ENCODE measurements around the gene SLC5A11. TPM values are rescaled to one million over a fixed set of nuclear protein-coding genes. Genes with fewer than 3 reads are reported as not detected.
A peak's percentile ranks its signal among the peaks of the same experiment; 100 is the strongest.

SLC5A11 gene
- total and polyA plus RNA-seq, 4 donors = 0.08 to 1.0 TPM; not detected in 2

- 86 to 88% methylated on average over 8 of the region's 8 CpGs for WGBS, 2 donors
- no peak for ATAC-seq (ENCODE audit: low FRiP score)
- H3K27me3 ChIP-seq (ENCODE audit: control insufficient read depth in 1 of 2, insufficient read depth in 2 of 2, low read length in 1 of 2) = no peaks in the 10 kb centered on the region
Observed at GRCh38 chr16:24915576-24915975, 69.8 kb downstream of the SLC5A11 start.

GRCh38 chr16:24917236-24917635 lies 71.5 kb downstream of the SLC5A11 start:
- Histone ChIP-seq H3K4me1 (ENCODE audit: control insufficient read depth in 1 of 2, insufficient read depth in 2 of 2, low read length in 2 of 2) (no peaks in the 10 kb centered on the region), H3K27me3 (ENCODE audit: control insufficient read depth in 1 of 2, insufficient read depth in 2 of 2, low read length in 1 of 2) (no peaks in the 10 kb centered on the region), H3K27ac (ENCODE audit: low read depth in 1 of 2, low read length in 2 of 2) (no peak overlapping the region), H3K9me3 (ENCODE audit: control insufficient read depth, low read length) (no peaks in the 10 kb centered on the region), H3K4me3 (ENCODE audit: low read length in 2 of 2) (no peak overlapping the region), H3K36me3 (ENCODE audit: control insufficient read depth in 1 of 2, insufficient read depth in 2 of 2, low read length in 1 of 2) (peaks cover 2 to 4% of the 10 kb centered on the region in 2 donors)
- intact Hi-C loops (cut with DNase I) = no loop called here
- DNase-seq (peak in 1 of 2 donors; percentile 53), ATAC-seq (ENCODE audit: low FRiP score) (no peak)
- WGBS, 2 donors = 92 to 95% methylated on average over 6 of the region's 6 CpGs

More at GRCh38 chr16:24915576-24915975, 69.8 kb downstream of the SLC5A11 start:
- peak in 1 of 2 donors; percentile 55 for DNase-seq
- H3K4me3 ChIP-seq (ENCODE audit: low read length in 2 of 2) = no peak overlapping the region
- no peaks in the 10 kb centered on the region for H3K4me1 ChIP-seq (ENCODE audit: control insufficient read depth in 1 of 2, insufficient read depth in 2 of 2, low read length in 2 of 2)
- intact Hi-C loops (cut with DNase I) = no loop called here
- H3K9me3 ChIP-seq (ENCODE audit: control insufficient read depth, low read length) = no peaks in the 10 kb centered on the region
- H3K27ac ChIP-seq (ENCODE audit: low read depth in 1 of 2, low read length in 2 of 2) = no peak overlapping the region
- peaks cover 0 to 4% of the 10 kb centered on the region in 2 donors for H3K36me3 ChIP-seq (ENCODE audit: control insufficient read depth in 1 of 2, insufficient read depth in 2 of 2, low read length in 1 of 2)

GRCh38 chr16:24917891-24918290 lies 72.1 kb downstream of the SLC5A11 start:
- Histone ChIP-seq H3K4me1 (ENCODE audit: control insufficient read depth in 1 of 2, insufficient read depth in 2 of 2, low read length in 2 of 2) (no peaks in the 10 kb centered on the region), H3K27me3 (ENCODE audit: control insufficient read depth in 1 of 2, insufficient read depth in 2 of 2, low read length in 1 of 2) (no peaks in the 10 kb centered on the region), H3K27ac (ENCODE audit: low read depth in 1 of 2, low read length in 2 of 2) (no peak overlapping the region), H3K36me3 (ENCODE audit: control insufficient read depth in 1 of 2, insufficient read depth in 2 of 2, low read length in 1 of 2) (peaks cover 2 to 4% of the 10 kb centered on the region in 2 donors), H3K4me3 (ENCODE audit: low read length in 2 of 2) (no peak overlapping the region), H3K9me3 (ENCODE audit: control insufficient read depth, low read length) (no peaks in the 10 kb centered on the region)
- ATAC-seq (ENCODE audit: low FRiP score) (no peak), DNase-seq (peak in 1 of 2 donors; percentile 32)
- WGBS, 2 donors = 91 to 94% methylated on average over 5 of the region's 5 CpGs
- intact Hi-C loops (cut with DNase I) = no loop called here

GRCh38 chr16:24918641-24919040 lies 72.9 kb downstream of the SLC5A11 start:
- WGBS, 2 donors = 85 to 88% methylated on average over 10 of the region's 10 CpGs

GRCh38 chr16:24919536-24919935 lies 73.8 kb downstream of the SLC5A11 start:
- ATAC-seq (ENCODE audit: low FRiP score) (no peak), DNase-seq (peak in 1 of 2 donors; percentile 26)
- Histone ChIP-seq H3K27ac (ENCODE audit: low read depth in 1 of 2, low read length in 2 of 2) (no peak overlapping the region), H3K9me3 (ENCODE audit: control insufficient read depth, low read length) (no peaks in the 10 kb centered on the region), H3K36me3 (ENCODE audit: control insufficient read depth in 1 of 2, insufficient read depth in 2 of 2, low read length in 1 of 2) (peaks cover 2 to 4% of the 10 kb centered on the region in 2 donors), H3K27me3 (ENCODE audit: control insufficient read depth in 1 of 2, insufficient read depth in 2 of 2, low read length in 1 of 2) (no peaks in the 10 kb centered on the region), H3K4me1 (ENCODE audit: control insufficient read depth in 1 of 2, insufficient read depth in 2 of 2, low read length in 2 of 2) (no peaks in the 10 kb centered on the region), H3K4me3 (ENCODE audit: low read length in 2 of 2) (no peak overlapping the region)
- intact Hi-C loops (cut with DNase I) = no loop called here
- 93 to 94% methylated on average over 8 of the region's 8 CpGs for WGBS, 2 donors

More at GRCh38 chr16:24918641-24919040, 72.9 kb downstream of the SLC5A11 start:
- DNase-seq (peak in 1 of 2 donors; percentile 25), ATAC-seq (ENCODE audit: low FRiP score) (no peak)
- Histone ChIP-seq H3K27ac (ENCODE audit: low read depth in 1 of 2, low read length in 2 of 2) (no peak overlapping the region), H3K9me3 (ENCODE audit: control insufficient read depth, low read length) (no peaks in the 10 kb centered on the region), H3K27me3 (ENCODE audit: control insufficient read depth in 1 of 2, insufficient read depth in 2 of 2, low read length in 1 of 2) (no peaks in the 10 kb centered on the region), H3K36me3 (ENCODE audit: control insufficient read depth in 1 of 2, insufficient read depth in 2 of 2, low read length in 1 of 2) (peaks cover 2 to 4% of the 10 kb centered on the region in 2 donors), H3K4me3 (ENCODE audit: low read length in 2 of 2) (no peak overlapping the region), H3K4me1 (ENCODE audit: control insufficient read depth in 1 of 2, insufficient read depth in 2 of 2, low read length in 2 of 2) (no peaks in the 10 kb centered on the region)
- intact Hi-C loops (cut with DNase I) = no loop called here

GRCh38 chr16:24920568-24920967 lies 74.8 kb downstream of the SLC5A11 start:
- intact Hi-C loops (cut with DNase I) = no loop called here
- 97 to 99% methylated on average over 3 of the region's 3 CpGs for WGBS, 2 donors
- ATAC-seq (ENCODE audit: low FRiP score) = no peak

GRCh38 chr16:24921229-24921628 lies 75.5 kb downstream of the SLC5A11 start:
- H3K27ac ChIP-seq (ENCODE audit: low read depth in 1 of 2, low read length in 2 of 2) = no peak overlapping the region
- H3K4me3 ChIP-seq (ENCODE audit: low read length in 2 of 2) = no peak overlapping the region
- no peaks in the 10 kb centered on the region for H3K27me3 ChIP-seq (ENCODE audit: control insufficient read depth in 1 of 2, insufficient read depth in 2 of 2, low read length in 1 of 2)
- peaks cover 2 to 4% of the 10 kb centered on the region in 2 donors for H3K36me3 ChIP-seq (ENCODE audit: control insufficient read depth in 1 of 2, insufficient read depth in 2 of 2, low read length in 1 of 2)
- no peak for ATAC-seq (ENCODE audit: low FRiP score)
- H3K9me3 ChIP-seq (ENCODE audit: control insufficient read depth, low read length) = no peaks in the 10 kb centered on the region
- no peaks in the 10 kb centered on the region for H3K4me1 ChIP-seq (ENCODE audit: control insufficient read depth in 1 of 2, insufficient read depth in 2 of 2, low read length in 2 of 2)
- intact Hi-C loops (cut with DNase I) = no loop called here
- WGBS, 2 donors = 91 to 92% methylated on average over 8 of the region's 8 CpGs
- peak in 1 of 2 donors; percentile 4 for DNase-seq

More at GRCh38 chr16:24920568-24920967, 74.8 kb downstream of the SLC5A11 start:
- Histone ChIP-seq H3K9me3 (ENCODE audit: control insufficient read depth, low read length) (no peaks in the 10 kb centered on the region), H3K4me3 (ENCODE audit: low read length in 2 of 2) (no peak overlapping the region), H3K36me3 (ENCODE audit: control insufficient read depth in 1 of 2, insufficient read depth in 2 of 2, low read length in 1 of 2) (peaks cover 2 to 4% of the 10 kb centered on the region in 2 donors), H3K4me1 (ENCODE audit: control insufficient read depth in 1 of 2, insufficient read depth in 2 of 2, low read length in 2 of 2) (no peaks in the 10 kb centered on the region), H3K27ac (ENCODE audit: low read depth in 1 of 2, low read length in 2 of 2) (no peak overlapping the region), H3K27me3 (ENCODE audit: control insufficient read depth in 1 of 2, insufficient read depth in 2 of 2, low read length in 1 of 2) (no peaks in the 10 kb centered on the region)
- DNase-seq = peak in 1 of 2 donors; percentile 26

GRCh38 chr16:24925163-24925562 lies 79.4 kb downstream of the SLC5A11 start:
- DNase-seq (no peak), ATAC-seq (ENCODE audit: low FRiP score) (no peak)
- Histone ChIP-seq H3K36me3 (ENCODE audit: control insufficient read depth in 1 of 2, insufficient read depth in 2 of 2, low read length in 1 of 2) (peaks cover 2 to 4% of the 10 kb centered on the region in 2 donors), H3K9me3 (ENCODE audit: control insufficient read depth, low read length) (no peaks in the 10 kb centered on the region), H3K27ac (ENCODE audit: low read depth in 1 of 2, low read length in 2 of 2) (no peak overlapping the region), H3K4me1 (ENCODE audit: control insufficient read depth in 1 of 2, insufficient read depth in 2 of 2, low read length in 2 of 2) (no peaks in the 10 kb centered on the region), H3K4me3 (ENCODE audit: low read length in 2 of 2) (no peak overlapping the region), H3K27me3 (ENCODE audit: control insufficient read depth in 1 of 2, insufficient read depth in 2 of 2, low read length in 1 of 2) (no peaks in the 10 kb centered on the region)
- WGBS, 2 donors = 91 to 94% methylated on average over 2 of the region's 2 CpGs
- intact Hi-C loops (cut with DNase I) = no loop called here

GRCh38 chr16:24929409-24929808 lies 83.6 kb downstream of the SLC5A11 start:
- intact Hi-C loops (cut with DNase I) = no loop called here
- Histone ChIP-seq H3K36me3 (ENCODE audit: control insufficient read depth in 1 of 2, insufficient read depth in 2 of 2, low read length in 1 of 2) (peaks cover 3 to 12% of the 10 kb centered on the region in 2 donors), H3K4me1 (ENCODE audit: control insufficient read depth in 1 of 2, insufficient read depth in 2 of 2, low read length in 2 of 2) (no peaks in the 10 kb centered on the region), H3K9me3 (ENCODE audit: control insufficient read depth, low read length) (no peaks in the 10 kb centered on the region), H3K4me3 (ENCODE audit: low read length in 2 of 2) (no peak overlapping the region), H3K27me3 (ENCODE audit: control insufficient read depth in 1 of 2, insufficient read depth in 2 of 2, low read length in 1 of 2) (no peaks in the 10 kb centered on the region), H3K27ac (ENCODE audit: low read depth in 1 of 2, low read length in 2 of 2) (no peak overlapping the region)
- 82% methylated on average over 5 of the region's 5 CpGs for WGBS, 2 donors
- DNase-seq (no peak), ATAC-seq (ENCODE audit: low FRiP score) (no peak)
